H1 (cell line): ENCODE results near the gene EN1. TPM values are rescaled to one million over a fixed set of nuclear protein-coding genes. Genes with fewer than 3 reads are reported as not detected.

Experiments used
- CTCF ChIA-PET: fragments of 300-600 bp; sonication (Branson Sonifier 250); formaldehyde crosslinking; loops from one replicate; lab custom pipeline; 2021; ENCODE audit not compliant: partially characterized antibody; lab: Charles Lee
- POLR2A ChIA-PET: fragments of 300-600 bp; sonication (Branson Sonifier 250); formaldehyde crosslinking; loops from one replicate; lab custom pipeline; 2021; ENCODE audit warnings: inconsistent platforms; ENCODE audit not compliant: partially characterized antibody; lab: Charles Lee
- DNase-seq, 2 experiments: peaks; one replicate each; pipeline versions ENCODE4 v3.0.0 to v3.0.0-alpha.2; 2010 to 2022; ENCODE audit warnings: low spot score in 2 of 2, low read depth in 1 of 2, mixed read lengths in 1 of 2
- FAIRE-seq: peaks from 2 replicates; lab custom pipeline; 2011; peaks lifted over from hg19 to GRCh38; lab: Jason Lieb, UNC
- H2AFZ ChIP-seq: 2 replicates; pipeline ENCODE4 v1.8.1; 2012; ENCODE audit warnings: low read length, inconsistent platforms
- H2AK5ac ChIP-seq: 2 replicates; pipeline ENCODE4 v1.6.1; 2013; ENCODE audit warnings: low read depth, low read length
- H2BK120ac ChIP-seq: replicated peaks from 2 replicates; pipeline ENCODE3; 2013; ENCODE audit warnings: low read depth, low read length, inconsistent platforms
- H2BK12ac ChIP-seq: 2 replicates; pipeline ENCODE4 v1.6.1; 2013; ENCODE audit warnings: low read depth, low read length
- H2BK15ac ChIP-seq: 2 replicates; pipeline ENCODE4 v1.6.1; 2013; ENCODE audit warnings: low read length
- H2BK20ac ChIP-seq: 2 replicates; pipeline ENCODE4 v1.6.1; 2013; ENCODE audit warnings: low read length
- H2BK5ac ChIP-seq: 2 replicates; pipeline ENCODE4 v1.6.1; 2013; ENCODE audit warnings: low read depth, low read length
- H3K14ac ChIP-seq: 2 replicates; pipeline ENCODE4 v1.6.1; 2013; ENCODE audit warnings: inconsistent platforms; ENCODE audit not compliant: insufficient read length
- H3K18ac ChIP-seq: 2 replicates; pipeline ENCODE4 v1.6.1; 2013; ENCODE audit warnings: low read length; ENCODE audit errors: extremely low read depth
- H3K23ac ChIP-seq: 2 replicates; pipeline ENCODE4 v1.6.1; 2013; ENCODE audit warnings: inconsistent platforms; ENCODE audit not compliant: insufficient read length
- H3K23me2 ChIP-seq: 2 replicates; pipeline ENCODE4 v1.6.1; 2013; ENCODE audit warnings: low read depth, low read length
- H3K27ac ChIP-seq: 2 replicates; pipeline ENCODE4 v1.6.1; 2011; ENCODE audit warnings: low read depth, low read length, inconsistent platforms
- H3K27me3 ChIP-seq, 4 experiments: replicated peaks in 1 of 4; 1 replicate in 1 of 4; 2 replicates in 3 of 4; pipeline versions ENCODE4 v1.6.1 to v1.8.1; 2011 to 2013; ENCODE audit warnings: low read length in 3 of 4, mild to moderate bottlenecking in 3 of 4, inconsistent platforms in 2 of 4, mixed read lengths in 2 of 4, moderate library complexity in 1 of 4; ENCODE audit not compliant: control insufficient read depth in 3 of 4, insufficient read depth in 3 of 4; ENCODE audit errors: extremely low read depth in 1 of 4
- H3K36me3 ChIP-seq, 4 experiments: 2 replicates each; pipeline versions ENCODE4 v1.6.1 to v1.8.1; 2011 to 2013; ENCODE audit warnings: mild to moderate bottlenecking in 4 of 4, low read length in 3 of 4, moderate library complexity in 2 of 4, control low read depth in 1 of 4, inconsistent platforms in 1 of 4; ENCODE audit not compliant: insufficient read depth in 4 of 4, control insufficient read depth in 2 of 4
- H3K4ac ChIP-seq: replicated peaks from 2 replicates; pipeline ENCODE3; 2013; ENCODE audit warnings: low read length, low read depth, mixed read lengths, inconsistent platforms; ENCODE audit not compliant: insufficient read length
- H3K4me1 ChIP-seq, 4 experiments: replicated peaks in 1 of 4; 1 replicate in 1 of 4; 2 replicates in 3 of 4; pipeline versions ENCODE4 v1.6.1 to v1.8.1; 2011 to 2013; ENCODE audit warnings: low read length in 3 of 4, inconsistent platforms in 2 of 4, mixed read lengths in 1 of 4; ENCODE audit not compliant: insufficient read depth in 4 of 4, control insufficient read depth in 3 of 4
- H3K4me2 ChIP-seq, 2 experiments: 2 replicates each; pipeline versions ENCODE4 v1.6.1 to v1.8.1; 2011 to 2013; ENCODE audit warnings: low read depth in 2 of 2, low read length in 2 of 2, control low read depth in 1 of 2, inconsistent platforms in 1 of 2, mild to moderate bottlenecking in 1 of 2; ENCODE audit not compliant: insufficient read depth in 1 of 2
- H3K4me3 ChIP-seq, 4 experiments: fragments of 200-600, 300-600 bp in 1 of 4; sonication (generic), shearing (Covaris generic), sonication (Bioruptor Twin) in 1 of 4; 2 replicates each; pipeline versions ENCODE4 v1.5.1 to v1.8.1; 2011 to 2016; ENCODE audit warnings: low read length in 4 of 4, low read depth in 3 of 4, control low read depth in 2 of 4, inconsistent platforms in 2 of 4, mild to moderate bottlenecking in 2 of 4, mixed read lengths in 1 of 4, moderate library complexity in 1 of 4; ENCODE audit not compliant: insufficient read depth in 2 of 4; ENCODE audit errors: extremely low read depth in 1 of 4
- H3K56ac ChIP-seq: replicated peaks from 2 replicates; pipeline ENCODE3; 2013; ENCODE audit warnings: low read depth, mild to moderate bottlenecking, mixed read lengths, low read length, inconsistent platforms; ENCODE audit not compliant: insufficient read length
- H3K79me1 ChIP-seq: 2 replicates; pipeline ENCODE4 v1.6.1; 2013; ENCODE audit warnings: low read depth, low read length, control low read depth
- H3K79me2 ChIP-seq, 2 experiments: 2 replicates each; pipeline versions ENCODE4 v1.6.1 to v1.8.1; 2012 to 2013; ENCODE audit warnings: low read length in 2 of 2, mild to moderate bottlenecking in 2 of 2, inconsistent platforms in 1 of 2; ENCODE audit not compliant: insufficient read depth in 2 of 2, control insufficient read depth in 1 of 2
- H3K9ac ChIP-seq, 4 experiments: replicated peaks in 1 of 4; 1 replicate in 1 of 4; 2 replicates in 3 of 4; pipeline versions ENCODE4 v1.6.1 to v1.8.1; 2011 to 2013; ENCODE audit warnings: low read depth in 3 of 4, low read length in 3 of 4, control low read depth in 2 of 4, mild to moderate bottlenecking in 2 of 4, moderate library complexity in 2 of 4, inconsistent platforms in 1 of 4; ENCODE audit errors: extremely low read depth in 1 of 4
- H3K9me3 ChIP-seq, 2 experiments: 2 replicates each; pipeline versions ENCODE4 v1.6.1 to v1.8.1; 2012 to 2013; ENCODE audit warnings: mild to moderate bottlenecking in 2 of 2, moderate library complexity in 2 of 2, control low read depth in 1 of 2, inconsistent platforms in 1 of 2, low read depth in 1 of 2, low read length in 1 of 2, mixed read lengths in 1 of 2; ENCODE audit not compliant: insufficient read depth in 2 of 2
- H4K20me1 ChIP-seq, 2 experiments: replicated peaks in 1 of 2; 2 replicates each; pipeline versions ENCODE3 to v1.8.1; 2011 to 2013; ENCODE audit warnings: inconsistent platforms in 2 of 2, low read length in 2 of 2, mild to moderate bottlenecking in 1 of 2; ENCODE audit not compliant: insufficient read depth in 2 of 2, control insufficient read depth in 1 of 2
- H4K5ac ChIP-seq: 2 replicates; pipeline ENCODE4 v1.6.1; 2013; ENCODE audit warnings: low read length, low read depth, mixed read lengths, inconsistent platforms; ENCODE audit not compliant: insufficient read length
- H4K8ac ChIP-seq: 2 replicates; pipeline ENCODE4 v1.8.0; 2013; ENCODE audit warnings: mild to moderate bottlenecking, moderate library complexity, low read length, inconsistent platforms; ENCODE audit not compliant: insufficient read depth; ENCODE audit errors: extremely low read depth
- H4K91ac ChIP-seq: replicated peaks from 2 replicates; pipeline ENCODE3; 2013; ENCODE audit warnings: low read length, mixed read lengths, inconsistent platforms; ENCODE audit not compliant: insufficient read length
- CHD2 ChIP-seq: IDR thresholded peaks from 2 replicates; pipeline ENCODE4 v1.6.1; 2012; ENCODE audit warnings: low read length, improper control_type of control experiment
- HDAC2 ChIP-seq, 2 experiments: fragments of 300-600 bp in 1 of 2; sonication (generic) in 1 of 2; IDR thresholded peaks; 2 replicates each; pipeline ENCODE4 v1.6.1; 2011 to 2012; ENCODE audit warnings: low read depth in 2 of 2, low read length in 2 of 2, mild to moderate bottlenecking in 2 of 2, moderate library complexity in 2 of 2, borderline replicate concordance in 1 of 2, inconsistent platforms in 1 of 2
- JUND ChIP-seq: IDR thresholded peaks from 2 replicates; pipeline ENCODE4 v1.6.1; 2011; ENCODE audit warnings: mild to moderate bottlenecking, improper control_type of control experiment, low read length
- RXRA ChIP-seq: IDR thresholded peaks from 2 replicates; pipeline ENCODE4 v1.6.1; 2011; ENCODE audit warnings: low read depth, mild to moderate bottlenecking, low read length, moderate library complexity; ENCODE audit not compliant: insufficient read depth
- SP2 ChIP-seq: IDR thresholded peaks from 2 replicates; pipeline ENCODE4 v1.6.1; 2012; ENCODE audit warnings: mild to moderate bottlenecking, low read length, inconsistent platforms
- SP4 ChIP-seq: IDR thresholded peaks from 2 replicates; pipeline ENCODE4 v1.6.1; 2012; ENCODE audit warnings: low read length, inconsistent platforms
- TEAD4 ChIP-seq: IDR thresholded peaks from 2 replicates; pipeline ENCODE4 v1.6.1; 2012; ENCODE audit warnings: low read depth, low read length, inconsistent platforms, mixed read lengths
- ZNF274 ChIP-seq: IDR thresholded peaks from 2 replicates; pipeline ENCODE4 v1.7.0; 2012; ENCODE audit warnings: low read length, borderline replicate concordance; ENCODE audit errors: extremely low read depth
- WGBS, 2 experiments: shearing (Covaris generic) in 1 of 2; methylation state at CpG; one replicate each; pipeline versions ENCODE4 v1.1.6 to v1.1.7; 2013 to 2015; ENCODE audit warnings: low lambda C conversion rate in 2 of 2, mixed read lengths in 2 of 2, inconsistent platforms in 1 of 2, low coverage in 1 of 2, missing lambda C conversion rate in 1 of 2; ENCODE audit not compliant: insufficient replicate concordance in 2 of 2, insufficient coverage in 1 of 2, insufficient read length in 1 of 2; ENCODE audit errors: extremely low coverage in 1 of 2, missing lambda C conversion rate in 1 of 2; 5-methylcytosine and 5-hydroxymethylcytosine counted together
- polyA plus RNA-seq, 7 experiments: library from polyadenylated mRNA; depleted of rRNA in 3 of 7; stranded (reverse) in 5 of 7; unstranded in 2 of 7; fragments of >200 nt in 5 of 7; fragments of 200-250 nt in 2 of 7; gene quantifications; 1 replicate in 5 of 7; 2 replicates in 1 of 7; 4 replicates in 1 of 7; pipeline versions ENCODE4 v1.2.1 to v1.2.3, GENCODE V29; 2011 to 2013; ENCODE audit warnings: missing spikeins in 2 of 7, mixed read lengths in 2 of 7
- total RNA-seq: library from RNA; stranded (reverse); fragmentation: NEBNext Ultra II Directional; extraction: Animal tissue kit (Norgen Biotek cat#: 25700); gene quantifications from 2 replicates; pipeline ENCODE4 v1.2.1, GENCODE V29; 2021
- TF ChIP-seq, protein P1 (sequence below): IDR thresholded peaks from 2 replicates; pipeline ENCODE4 v1.6.1; 2011; ENCODE audit warnings: low read length, improper control_type of control experiment
- TF ChIP-seq, protein P2 (sequence below): IDR thresholded peaks from 2 replicates; pipeline ENCODE4 v1.6.1; 2011; ENCODE audit warnings: low read depth, mild to moderate bottlenecking, low read length; ENCODE audit not compliant: insufficient read depth

The EN1 gene
- total and polyA plus RNA-seq, 2 of the 8 experiments (the other 6 are each of a cell fraction or from before 2014, with no cell fraction given) = not detected

DNA sequence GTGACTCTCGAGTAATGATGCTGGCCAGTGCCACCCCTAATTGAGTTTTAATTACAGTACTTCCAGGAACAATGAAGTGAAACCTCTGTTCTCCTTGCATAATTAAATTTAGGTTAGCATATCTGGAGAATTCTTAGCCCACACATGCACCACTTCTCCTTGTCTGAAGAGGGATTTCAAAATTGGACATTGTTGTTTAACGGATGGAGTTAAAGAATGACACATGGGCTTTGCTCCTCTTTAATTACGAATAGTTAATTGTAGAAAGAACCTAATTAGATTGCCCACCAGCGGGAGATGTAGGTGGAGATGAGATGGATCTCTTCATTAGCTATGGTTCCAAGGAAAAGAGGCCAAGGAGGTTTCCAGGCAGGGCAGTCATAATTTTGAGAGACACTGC, 33.1 kb upstream of the EN1 start:
- Histone ChIP-seq H2BK120ac (no peak overlapping the region), H3K23ac (no peak overlapping the region), H3K4me2 (no peak overlapping the region), H3K23me2 (no peaks in the 10 kb centered on the region), H3K79me1 (no peaks in the 10 kb centered on the region), H3K27ac (no peak overlapping the region), H2BK15ac (no peak overlapping the region), H2AK5ac (no peak overlapping the region), H2AFZ (no peak overlapping the region), H3K36me3 (no peaks in the 10 kb centered on the region), H3K4ac (no peak overlapping the region), H3K14ac (no peak overlapping the region), H2BK12ac (no peak overlapping the region), H2BK20ac (no peak overlapping the region), H3K18ac (no peak overlapping the region), H3K56ac (no peak overlapping the region), H4K8ac (no peak overlapping the region), H3K9me3 (no peaks in the 10 kb centered on the region), H4K20me1 (no peaks in the 10 kb centered on the region), H4K5ac (no peak overlapping the region), H3K79me2 (no peaks in the 10 kb centered on the region), H2BK5ac (no peak overlapping the region), H3K4me3 (no peak overlapping the region), H3K4me1 (peaks cover 0 to 2% (median 1%) of the 10 kb centered on the region in 4 experiments; a peak in 2 of 7 replicates), H3K27me3 (no peaks in the 10 kb centered on the region; a peak in 3 of 7 replicates), H4K91ac (no peak overlapping the region), H3K9ac (no peak overlapping the region)
- CTCF ChIA-PET = interaction anchor here (0.9 to 6.6 kb wide), 26 partner anchors 10 to 598 kb away, joined by 3 to 64 read pairs (median 6); partner anchors contain the start of gene MARCO
- WGBS, 2 experiments = 90% methylated on average over 4 of the region's 4 CpGs; no CpG with 5 or more reads in 1 of the 2 experiments
- FAIRE-seq = no peak
- no peak for DNase-seq
- POLR2A ChIA-PET = no interaction called here
- TF ChIP-seq CHD2 (no peak), ZNF274 (no peak), SP4 (no peak), TEAD4 (no peak), SP2 (no peak), HDAC2 (IDR thresholded peaks at IDR 0.05; ENCODE audit: borderline replicate concordance in 1 of 2, low read depth in 2 of 2, low read length in 2 of 2) (no peak), RXRA (no peak), JUND (no peak)
- TF ChIP-seq, protein P1, sequence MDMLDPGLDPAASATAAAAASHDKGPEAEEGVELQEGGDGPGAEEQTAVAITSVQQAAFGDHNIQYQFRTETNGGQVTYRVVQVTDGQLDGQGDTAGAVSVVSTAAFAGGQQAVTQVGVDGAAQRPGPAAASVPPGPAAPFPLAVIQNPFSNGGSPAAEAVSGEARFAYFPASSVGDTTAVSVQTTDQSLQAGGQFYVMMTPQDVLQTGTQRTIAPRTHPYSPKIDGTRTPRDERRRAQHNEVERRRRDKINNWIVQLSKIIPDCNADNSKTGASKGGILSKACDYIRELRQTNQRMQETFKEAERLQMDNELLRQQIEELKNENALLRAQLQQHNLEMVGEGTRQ = no peak
- TF ChIP-seq, protein P2, sequence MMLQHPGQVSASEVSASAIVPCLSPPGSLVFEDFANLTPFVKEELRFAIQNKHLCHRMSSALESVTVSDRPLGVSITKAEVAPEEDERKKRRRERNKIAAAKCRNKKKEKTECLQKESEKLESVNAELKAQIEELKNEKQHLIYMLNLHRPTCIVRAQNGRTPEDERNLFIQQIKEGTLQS = no peak
